Forelimb muscle (tissue), 1 donor: ENCODE measurements around the gene CPZ. TPM values are rescaled to one million over a fixed set of nuclear protein-coding genes. Genes with fewer than 3 reads are reported as not detected.
"Not testable (repeated sequence)": the region's sequence is repeated elsewhere in the genome, so short reads cannot be mapped to it uniquely, and the experiment has no call there.

Experiments used
- DNase-seq: peaks from one replicate; pipeline ENCODE4 v3.0.0-alpha.2; 2013; ENCODE audit warnings: low read depth
- polyA plus RNA-seq: library from polyadenylated mRNA; unstranded; fragments of 120-200 nt; gene quantifications from one replicate; pipeline ENCODE4 v1.2.1, GENCODE V29; 2013; ENCODE audit not compliant: insufficient read length

The CPZ gene
- polyA plus RNA-seq, 1 donor: 8.6 TPM

DNA sequence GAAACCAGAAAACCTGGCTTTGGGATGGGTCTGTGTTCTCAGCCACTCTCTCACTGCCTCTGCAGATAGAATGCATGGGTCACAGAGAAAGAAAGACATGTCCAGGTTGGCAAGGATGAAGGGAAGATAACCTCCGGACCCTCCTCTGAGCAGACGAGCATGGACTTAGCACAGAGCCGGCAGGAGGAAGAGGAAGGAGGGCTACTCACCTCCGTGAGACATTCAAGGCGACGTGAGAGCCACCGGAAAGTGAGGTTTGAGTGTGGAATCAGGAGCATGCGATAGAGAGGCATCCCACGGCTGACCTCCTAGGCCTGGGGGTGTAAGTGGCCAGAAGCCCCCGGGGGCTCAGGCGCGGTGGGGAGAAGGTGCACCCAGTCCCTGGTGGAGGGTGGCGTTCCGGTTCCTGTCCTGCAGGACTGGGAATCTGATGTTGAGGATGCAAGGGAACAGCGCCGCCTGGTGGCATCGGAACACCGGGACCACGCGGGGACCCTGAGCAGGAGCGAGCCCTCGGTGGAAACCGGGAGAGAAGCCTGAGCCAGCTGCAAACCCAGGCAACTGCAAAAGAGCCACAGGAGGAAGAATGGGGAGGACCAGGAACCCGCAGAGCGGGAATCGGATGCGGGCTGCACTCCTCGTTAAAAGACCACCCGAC, 43.5 kb downstream of the CPZ start:
- not testable (repeated sequence) for DNase-seq

DNA sequence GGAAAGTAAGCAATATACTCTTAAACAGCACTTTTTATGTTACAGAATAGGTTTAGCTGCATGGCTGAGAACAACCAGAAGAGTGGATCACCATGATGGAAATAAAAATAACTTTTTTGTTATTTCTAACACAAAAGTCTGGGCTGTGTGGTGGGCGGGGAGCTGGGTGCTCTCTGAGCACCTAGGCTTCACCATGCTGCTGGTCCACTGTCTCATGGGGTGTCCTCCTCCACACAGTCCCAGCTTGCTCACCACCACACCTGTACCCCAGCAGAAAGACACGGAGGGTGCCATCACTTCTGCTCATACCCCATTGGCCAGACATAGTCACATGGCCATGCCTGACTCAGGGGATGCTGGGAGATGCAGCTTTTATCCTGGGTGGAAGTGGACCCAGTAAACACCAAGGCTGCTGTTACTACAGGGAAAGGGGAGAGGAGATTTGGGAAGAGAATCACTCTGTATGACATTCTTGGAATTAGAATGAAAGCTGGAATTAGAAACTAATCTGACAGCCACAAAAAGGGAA, 45.0 kb downstream of the CPZ start:
- DNase-seq: no peak

DNA sequence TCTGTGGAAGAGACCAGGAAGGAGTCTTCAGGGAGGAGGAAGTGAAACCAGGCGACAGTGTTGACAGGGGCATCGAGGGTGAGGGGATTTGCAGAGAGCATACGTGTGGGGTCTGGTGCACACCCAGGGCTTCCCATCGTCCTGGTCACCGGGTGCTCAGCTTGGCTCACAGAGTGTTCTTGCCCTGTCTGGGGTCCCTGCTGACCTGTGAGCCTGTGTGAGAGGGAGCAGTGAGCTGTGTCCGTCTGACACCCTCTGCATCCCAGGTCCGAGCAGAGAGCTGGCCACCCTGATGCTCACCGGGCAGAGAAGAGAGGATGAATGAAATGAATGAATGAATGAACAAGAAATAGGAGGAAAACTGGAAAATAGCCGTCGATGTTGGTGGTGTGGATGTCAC, 46.5 kb downstream of the CPZ start:
- DNase-seq: no peak

DNA sequence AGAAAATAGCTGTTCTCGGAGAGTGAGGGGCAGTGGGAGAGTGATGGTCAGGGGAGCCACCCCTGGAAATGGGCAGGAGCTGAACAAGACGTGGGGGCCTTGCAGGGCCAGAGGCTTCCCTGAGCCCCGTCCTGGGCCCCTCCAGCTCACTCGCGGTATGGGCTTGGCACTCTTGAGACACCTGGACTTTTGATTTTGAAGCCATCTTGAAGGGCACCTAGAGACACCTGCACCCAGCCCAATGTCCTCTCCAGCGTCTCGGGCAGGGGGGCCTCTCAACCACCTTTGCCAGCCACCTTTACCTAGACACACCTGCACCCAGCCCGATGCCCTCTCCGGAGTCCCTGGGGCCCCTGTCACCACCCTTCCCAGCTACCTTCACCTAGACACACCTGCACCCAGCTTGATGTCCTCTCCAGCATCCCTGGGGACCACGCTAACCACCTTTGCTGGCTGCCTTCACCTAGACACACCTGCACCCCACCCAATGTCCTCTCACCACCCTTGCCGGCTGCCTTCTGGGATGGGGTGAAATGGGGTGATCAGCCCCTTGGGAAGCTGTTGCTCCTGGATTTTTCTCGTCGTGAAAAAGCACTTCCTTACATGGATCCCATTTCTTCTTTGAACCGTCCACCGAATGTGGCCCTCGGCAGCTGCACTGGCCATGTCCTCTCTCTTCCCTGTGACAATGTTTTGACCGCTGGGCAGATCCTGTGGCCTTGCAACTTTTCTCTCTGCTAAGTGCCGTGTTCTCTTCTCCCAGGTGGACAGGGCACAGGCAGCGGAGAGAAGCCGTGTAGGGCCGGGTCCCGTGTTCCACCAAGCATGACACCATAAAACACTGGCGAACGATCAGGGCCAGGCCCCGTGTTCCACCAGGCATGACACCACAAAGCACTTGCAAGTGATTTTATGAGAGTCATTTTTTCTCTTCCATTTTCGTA, 47.5 kb downstream of the CPZ start:
- no peak for DNase-seq

DNA sequence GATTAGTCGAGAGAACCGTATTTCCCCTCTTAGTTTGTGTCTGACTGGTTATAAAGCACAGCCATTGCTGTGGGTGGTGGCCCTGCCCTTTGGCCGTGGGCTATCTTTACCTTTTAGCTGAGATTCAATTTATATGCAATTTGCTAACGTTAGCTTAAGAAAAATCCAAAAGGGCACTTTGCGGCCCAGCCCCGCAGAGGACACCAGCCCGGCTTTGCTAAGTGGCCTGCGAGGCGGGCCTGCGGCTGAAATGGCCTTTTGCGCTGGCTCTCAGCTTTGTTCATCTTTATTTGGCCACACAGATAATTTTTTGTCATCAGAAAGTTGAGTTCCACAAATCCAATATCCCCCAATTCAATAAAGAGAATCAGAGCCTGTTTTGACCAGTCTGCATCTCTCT, 48.3 kb downstream of the CPZ start:
- no peak for DNase-seq

DNA sequence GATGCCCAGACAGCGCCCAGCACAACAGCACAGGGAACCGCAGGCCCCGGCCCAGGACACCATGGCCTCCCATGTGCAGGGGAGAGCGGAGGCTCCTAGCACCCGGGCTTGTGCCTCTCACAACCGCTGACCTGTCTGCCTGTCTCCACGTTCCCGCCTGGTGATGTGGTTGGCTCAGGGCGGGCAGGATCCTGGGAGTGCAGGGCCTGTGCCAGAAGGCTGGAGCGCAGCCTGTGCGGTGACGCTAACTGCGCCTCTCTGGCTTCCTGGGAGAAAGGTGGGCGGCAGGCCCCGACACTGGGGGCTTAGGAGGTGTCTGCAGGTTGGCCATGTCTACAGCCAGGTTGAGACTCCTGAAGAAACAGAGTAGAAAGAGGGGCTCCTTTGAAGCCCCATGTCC, 48.7 kb downstream of the CPZ start:
- no peak for DNase-seq

DNA sequence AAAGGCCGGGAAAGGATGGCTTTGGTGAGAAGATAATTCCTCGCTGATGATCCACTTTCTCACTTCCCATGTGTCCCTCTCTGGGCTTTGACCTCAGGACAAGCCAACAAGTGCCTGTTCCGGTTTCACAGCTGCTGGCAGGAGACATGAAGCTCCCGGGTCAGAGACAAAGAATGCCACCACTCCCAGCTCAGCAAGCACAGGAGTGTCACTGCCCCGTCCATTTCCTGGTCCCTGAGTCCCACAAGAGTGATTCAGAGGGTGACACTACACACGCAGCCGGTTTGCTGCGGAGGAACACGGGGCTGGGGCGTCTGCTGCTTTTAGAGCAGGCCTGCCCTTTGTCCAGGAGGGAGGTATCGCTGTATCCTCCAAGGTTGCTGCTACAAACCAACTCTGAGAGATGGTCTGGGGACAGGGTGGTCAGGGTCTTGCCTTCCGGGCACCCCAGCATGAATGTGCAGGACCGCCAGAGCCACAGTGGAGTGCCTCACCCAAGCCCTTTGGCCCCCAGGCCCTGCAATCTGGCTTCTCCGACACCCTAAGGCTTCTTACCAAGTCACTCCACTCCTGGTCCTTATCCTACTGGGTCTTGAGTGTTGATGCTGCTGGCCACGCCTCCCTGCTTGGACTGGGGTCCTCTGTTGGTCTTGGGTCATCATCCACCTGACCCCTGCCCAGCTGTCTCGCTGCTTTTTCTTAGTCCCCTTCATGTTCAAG, 49.5 kb downstream of the CPZ start:
- no peak for DNase-seq

DNA sequence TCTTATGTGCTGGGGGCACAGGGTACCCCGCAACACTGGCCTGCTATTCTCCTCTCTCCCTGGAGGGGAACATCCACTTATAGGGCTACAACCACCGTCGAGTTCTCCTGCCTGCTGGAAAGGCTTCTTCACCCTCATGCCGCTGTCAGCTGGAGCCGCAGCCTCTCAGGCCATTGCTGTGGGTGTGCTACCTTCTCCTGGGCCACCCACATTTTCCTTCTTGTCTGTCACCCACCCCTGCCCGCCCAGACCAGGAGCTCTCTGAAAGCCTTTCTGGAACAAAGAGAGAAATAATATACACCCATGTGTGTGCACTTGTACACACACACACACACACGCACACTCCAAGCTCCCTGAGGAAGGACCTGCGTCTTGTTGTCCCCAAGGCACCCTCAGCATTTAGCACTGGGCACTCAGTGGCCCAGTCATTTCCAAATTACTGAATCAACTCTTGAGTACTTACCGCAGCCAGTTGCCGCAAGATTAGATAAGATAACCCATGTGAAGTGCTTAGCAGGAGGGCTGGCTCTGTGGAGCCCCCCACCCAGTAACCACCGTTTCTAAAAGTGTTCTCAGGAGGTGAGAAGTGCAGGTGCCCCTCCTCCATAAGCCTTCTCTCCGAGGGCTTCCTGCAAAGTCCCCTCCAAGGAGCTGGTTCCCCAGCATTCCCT, 50.2 kb downstream of the CPZ start:
- DNase-seq: no peak

DNA sequence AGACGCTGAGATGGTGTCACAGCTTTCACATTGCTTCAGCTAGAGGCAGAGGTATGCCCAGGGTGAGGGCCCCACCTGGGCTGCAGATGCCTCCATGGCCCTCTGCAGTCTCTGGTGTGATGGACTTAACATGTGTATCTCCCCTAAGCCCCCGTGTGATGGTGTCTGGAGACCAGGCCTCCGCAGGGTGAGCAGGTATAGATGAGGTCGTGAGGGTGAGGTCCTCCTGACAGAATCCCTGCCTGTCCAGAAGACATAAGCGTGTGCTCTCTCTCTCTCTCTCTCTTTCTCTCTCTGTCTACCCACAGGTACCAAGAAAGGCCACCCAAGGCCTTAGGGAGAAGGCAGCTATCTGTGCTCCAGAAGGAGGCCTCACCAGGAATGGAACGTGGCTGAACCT, 50.9 kb downstream of the CPZ start:
- no peak for DNase-seq

DNA sequence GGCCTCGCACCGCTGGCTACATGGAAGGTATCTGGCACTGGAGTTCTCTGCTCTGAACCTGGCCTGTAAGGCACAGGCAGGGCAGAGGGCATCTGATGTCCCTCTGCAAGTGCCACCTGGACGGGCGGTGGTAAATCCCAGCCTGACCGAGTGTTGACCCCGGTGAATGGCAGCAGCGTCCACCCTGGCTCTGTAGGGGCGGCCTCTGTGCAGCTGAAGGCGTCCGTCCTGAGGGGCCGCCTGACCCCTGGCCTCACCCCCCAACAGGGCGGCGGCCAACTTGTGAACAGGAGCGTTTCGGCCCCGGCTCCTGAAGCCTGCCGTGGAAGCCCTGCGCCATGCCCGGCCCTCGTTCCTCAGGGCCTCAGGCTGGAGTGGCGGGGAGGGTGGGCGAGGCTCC, 51.4 kb downstream of the CPZ start:
- DNase-seq: no peak

DNA sequence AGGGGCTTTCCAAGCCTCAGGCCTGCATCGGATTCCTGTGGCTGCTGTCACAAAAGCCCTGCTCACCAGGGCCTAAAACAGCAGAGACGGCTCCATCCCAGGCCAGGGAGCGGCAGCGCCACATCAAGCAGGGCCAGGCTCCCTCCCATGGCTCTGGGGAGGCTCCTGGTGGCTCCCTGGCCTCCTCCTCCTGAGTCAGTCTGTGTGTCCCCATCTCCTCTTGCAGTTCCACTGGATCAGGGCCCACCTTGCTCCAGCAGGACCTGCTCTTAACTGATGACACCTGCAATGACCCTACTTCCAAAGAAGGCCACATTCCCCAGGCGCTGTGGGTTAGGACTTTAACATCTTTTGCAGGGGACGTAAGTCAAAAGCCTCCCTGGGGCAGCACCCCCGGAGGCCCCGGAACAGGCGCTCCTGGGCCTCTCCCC, 51.9 kb downstream of the CPZ start:
- DNase-seq: no peak

DNA sequence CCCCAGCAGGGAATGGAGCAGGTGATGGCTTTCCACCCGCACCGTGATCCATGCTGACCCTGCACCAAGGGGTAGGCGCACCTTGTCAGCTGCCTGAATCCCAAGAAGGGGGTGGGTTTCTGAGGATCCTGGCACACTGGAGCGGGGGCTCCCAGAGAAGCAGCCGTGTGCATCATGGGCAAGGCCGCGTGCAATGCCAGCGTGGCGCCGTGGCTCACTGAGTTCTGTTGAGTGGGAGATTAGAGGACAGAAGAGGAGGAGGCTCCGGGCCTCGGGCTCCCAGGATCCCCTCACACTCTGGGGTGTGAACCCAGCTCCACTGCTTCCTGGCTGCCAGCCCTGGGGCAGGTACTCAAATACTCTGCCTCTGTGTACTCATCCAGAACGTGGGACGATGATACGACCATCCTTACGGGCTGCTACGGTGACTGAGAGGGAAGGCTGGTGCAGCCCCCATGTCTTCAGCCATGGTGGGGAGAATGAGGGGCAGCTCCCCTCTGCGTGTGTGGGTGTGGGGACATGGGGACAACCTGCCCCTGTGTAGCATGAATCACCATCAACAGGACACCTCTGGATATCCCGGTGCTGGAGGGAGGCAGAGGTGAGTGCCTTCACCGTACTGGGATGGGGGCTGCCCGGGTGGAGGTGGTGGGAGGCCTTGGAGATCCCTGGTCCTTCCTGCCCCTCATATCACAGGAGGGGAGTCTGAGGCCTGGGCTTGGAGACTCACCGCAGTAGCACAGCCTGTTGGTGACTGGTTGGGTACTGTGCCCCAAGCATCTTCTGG, 52.6 kb downstream of the CPZ start:
- DNase-seq: no peak

DNA sequence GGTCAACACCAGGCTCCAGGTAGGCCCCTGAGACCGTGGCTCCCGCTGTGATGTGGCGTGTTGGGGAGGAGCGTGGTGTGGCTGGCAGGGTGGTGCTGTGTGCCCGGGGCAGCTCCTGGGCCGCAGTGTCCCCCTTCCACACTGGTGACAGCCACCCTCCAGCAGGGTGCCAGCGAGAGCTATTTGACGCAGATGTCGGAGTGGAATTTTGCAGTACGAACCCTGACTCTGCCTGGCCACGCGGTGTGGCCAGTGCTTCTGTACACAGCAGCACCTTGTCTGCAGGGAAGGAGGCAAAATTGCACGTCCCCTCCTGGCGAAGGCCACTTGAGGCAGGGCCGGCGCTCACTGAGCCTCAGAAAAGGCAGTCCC, 53.2 kb downstream of the CPZ start:
- no peak for DNase-seq

DNA sequence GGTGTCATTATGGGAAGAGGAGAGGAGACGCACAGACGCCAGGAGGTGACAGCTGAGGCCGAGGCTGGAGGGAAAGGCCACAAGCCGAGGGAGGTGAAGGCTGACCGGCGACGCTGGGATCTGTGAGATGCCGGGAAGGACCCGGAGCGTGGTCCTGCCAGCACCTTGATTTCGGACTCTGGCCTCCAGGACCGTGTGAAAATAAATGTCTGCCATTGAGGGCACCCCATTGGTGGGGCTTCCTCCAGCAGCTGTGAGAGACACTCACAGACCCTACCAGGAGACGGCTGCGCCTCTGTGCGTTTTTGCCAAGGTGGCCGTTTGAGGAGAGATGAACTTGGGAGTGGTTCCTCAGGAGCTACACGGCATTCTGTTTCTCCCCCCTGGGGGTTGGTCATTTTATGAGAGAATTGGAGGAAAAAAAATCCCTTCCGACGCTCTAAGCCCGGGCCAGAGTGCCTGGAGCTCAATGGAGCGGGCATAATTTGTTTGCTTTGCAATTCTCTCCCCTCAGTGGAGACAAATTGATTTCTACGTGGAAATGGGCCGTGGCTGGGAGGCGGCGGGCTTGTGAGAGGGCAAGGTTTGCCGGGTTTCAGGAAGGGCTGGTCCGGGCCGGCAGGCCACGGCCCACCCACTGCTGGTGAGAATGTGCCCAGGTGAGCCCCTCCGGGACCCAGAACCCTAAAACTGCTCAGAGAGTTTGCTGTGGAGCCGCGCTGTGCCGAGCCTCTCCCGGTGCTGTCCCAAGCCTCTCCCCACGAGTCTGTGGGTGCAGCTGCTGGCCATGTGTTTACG, 53.9 kb downstream of the CPZ start:
- no peak for DNase-seq

DNA sequence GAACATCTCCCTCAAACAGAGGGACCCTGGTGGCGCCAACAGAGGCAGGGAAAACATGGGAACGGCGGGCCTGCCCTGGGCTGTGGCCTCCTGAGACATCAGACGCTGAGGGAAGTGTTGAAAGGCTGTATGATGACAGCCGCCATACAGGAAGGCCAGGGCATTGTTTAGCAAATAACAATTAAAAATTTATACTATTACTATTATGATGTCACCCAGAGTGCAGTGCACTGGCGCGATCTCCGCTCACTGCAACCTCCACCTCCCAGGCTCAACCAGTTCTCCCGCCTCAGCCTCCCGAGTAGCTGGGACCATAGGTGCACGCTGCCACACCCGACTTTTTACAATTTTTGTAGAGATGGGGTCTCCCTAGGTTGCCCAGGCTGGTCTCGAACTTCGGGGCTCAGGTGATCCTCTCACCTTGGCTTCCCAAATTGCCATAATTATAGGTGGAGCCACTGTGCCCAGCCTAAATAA, 54.6 kb downstream of the CPZ start:
- no peak for DNase-seq

DNA sequence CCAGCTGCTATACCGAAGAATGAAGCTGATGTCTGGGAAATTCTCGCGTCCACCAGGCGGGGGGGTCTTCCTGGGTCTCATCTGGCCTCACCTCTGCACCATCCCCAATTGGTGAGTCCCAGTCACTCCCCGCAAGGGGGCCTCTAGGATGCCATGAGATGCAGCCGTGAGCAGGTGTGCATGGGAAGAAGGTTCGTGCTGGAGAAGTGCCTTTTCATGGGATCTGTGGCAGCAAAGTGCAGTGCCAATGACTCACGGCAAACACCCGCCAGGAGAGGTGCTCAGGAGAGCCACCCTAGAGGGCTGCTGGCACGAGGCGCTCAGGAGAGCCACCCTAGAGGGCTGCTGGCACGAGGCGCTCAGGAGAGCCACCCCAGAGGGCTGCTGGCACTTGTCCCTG, 55.1 kb downstream of the CPZ start:
- no peak for DNase-seq

DNA sequence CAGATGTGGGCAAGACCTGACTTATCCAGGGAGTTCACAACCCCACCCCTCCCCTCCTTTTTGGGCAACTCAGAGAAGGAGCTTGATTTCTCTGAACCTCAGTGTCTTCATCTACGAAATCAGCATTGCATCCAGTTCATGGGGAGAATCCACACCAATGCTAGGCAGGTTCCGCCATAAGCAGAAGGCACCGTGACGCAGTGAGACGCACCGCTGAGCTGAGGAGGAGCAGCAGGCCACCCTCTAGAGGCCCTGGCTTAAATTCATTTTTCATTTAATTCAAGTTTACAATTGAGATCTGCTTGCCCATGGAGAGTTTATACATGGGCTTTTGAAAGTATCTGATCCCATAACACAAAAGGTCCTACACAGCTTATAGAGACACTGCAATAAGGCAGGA, 55.7 kb downstream of the CPZ start:
- DNase-seq: no peak

DNA sequence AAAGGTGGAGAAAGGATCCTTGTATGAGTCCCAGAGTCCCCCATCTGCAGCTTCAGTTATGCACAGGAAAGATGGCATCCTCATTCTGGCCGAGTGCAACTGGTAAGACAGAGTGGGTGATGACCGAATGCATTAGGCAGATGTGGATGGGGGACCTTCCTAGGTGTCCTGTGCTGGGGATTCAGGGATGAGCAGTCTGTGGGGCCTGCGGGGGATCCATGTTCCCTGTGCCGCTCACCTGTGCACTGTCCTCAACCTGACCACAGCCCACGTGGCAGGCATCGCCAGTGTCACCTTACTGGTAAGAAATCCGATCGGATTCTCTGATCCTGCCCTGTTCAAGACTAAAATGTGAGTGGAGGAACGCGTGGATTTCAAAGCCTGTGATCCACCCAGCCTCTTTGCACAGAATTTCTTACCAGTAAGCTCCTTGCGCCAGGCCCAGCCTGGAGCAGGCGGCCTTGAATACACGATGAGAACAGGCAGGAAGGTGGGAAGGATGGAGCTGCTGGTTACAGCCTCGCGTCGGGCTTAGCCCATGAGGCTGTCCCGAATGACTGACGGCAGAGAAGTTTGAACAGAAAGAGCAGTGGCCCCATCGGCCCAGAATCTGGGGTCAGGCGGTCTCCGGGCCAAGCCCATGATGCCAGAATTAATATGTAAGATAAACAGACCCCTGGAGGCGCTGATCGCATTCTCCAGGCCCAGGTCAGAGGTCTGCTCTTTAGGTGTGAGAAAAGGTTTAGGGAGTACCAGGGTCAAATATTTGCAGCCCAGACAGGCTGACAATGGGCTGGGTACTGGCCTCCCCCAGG, 56.5 kb downstream of the CPZ start:
- no peak for DNase-seq
